MM.1S (cell line): ENCODE data around the gene ZYG11A.

ENCODE experiments used
- DNase-seq: peaks from one replicate; pipeline ENCODE4 v3.0.0-alpha.2; 2015
- H2AFZ ChIP-seq: fragments of 300-600 bp; sonication (generic); 2 replicates; pipeline ENCODE4 v1.6.0; 2016; ENCODE audit warnings: antibody characterized with exemption, low read length
- H3F3A ChIP-seq: fragments of 300-600 bp; sonication (generic); 2 replicates; pipeline ENCODE4 v1.6.1; 2016; ENCODE audit warnings: mild to moderate bottlenecking, antibody characterized with exemption, low read length, moderate library complexity, mixed read lengths; ENCODE audit not compliant: insufficient read depth
- H3K27ac ChIP-seq: fragments of 300-600 bp; sonication (generic); 2 replicates; pipeline ENCODE4 v1.5.1; 2016; ENCODE audit warnings: mild to moderate bottlenecking, low read length
- H3K27me3 ChIP-seq: fragments of 300-600 bp; sonication (generic); replicated peaks from 2 replicates; pipeline ENCODE4 v1.6.0; 2016; ENCODE audit warnings: low read length; ENCODE audit not compliant: insufficient read depth
- H3K36me3 ChIP-seq: fragments of 300-600 bp; sonication (generic); replicated peaks from 2 replicates; pipeline ENCODE4 v1.6.1; 2016; ENCODE audit warnings: mild to moderate bottlenecking, low read length, mixed read lengths; ENCODE audit not compliant: insufficient read depth
- H3K4me1 ChIP-seq: fragments of 300-600 bp; sonication (generic); 2 replicates; pipeline ENCODE4 v1.6.1; 2016; ENCODE audit warnings: low read length, mixed read lengths
- H3K4me2 ChIP-seq: fragments of 300-600 bp; sonication (generic); 2 replicates; pipeline ENCODE4 v1.6.0; 2016; ENCODE audit warnings: low read depth, low read length
- H3K4me3 ChIP-seq: fragments of 300-600 bp; sonication (generic); 2 replicates; pipeline ENCODE4 v1.5.1; 2016; ENCODE audit warnings: low read length, mixed read lengths
- H3K79me2 ChIP-seq: fragments of 300-600 bp; sonication (generic); 2 replicates; pipeline ENCODE4 v1.6.1; 2016; ENCODE audit warnings: mixed run types, low read length, mixed read lengths
- H3K9ac ChIP-seq: fragments of 300-600 bp; sonication (generic); 2 replicates; pipeline ENCODE4 v1.6.1; 2016; ENCODE audit warnings: low read length, mixed read lengths
- H3K9me2 ChIP-seq: fragments of 300-600 bp; sonication (generic); replicated peaks from 2 replicates; pipeline ENCODE4 v1.6.1; 2016; ENCODE audit warnings: mild to moderate bottlenecking, low read length, mixed read lengths; ENCODE audit not compliant: insufficient read depth
- H3K9me3 ChIP-seq: fragments of 300-600 bp; sonication (generic); replicated peaks from 2 replicates; pipeline ENCODE4 v1.6.1; 2016; ENCODE audit warnings: mild to moderate bottlenecking, low read length, mixed read lengths; ENCODE audit not compliant: insufficient read depth
- H4K20me1 ChIP-seq: fragments of 300-600 bp; sonication (generic); 2 replicates; pipeline ENCODE4 v1.6.1; 2016; ENCODE audit warnings: mild to moderate bottlenecking, low read length, moderate library complexity, mixed read lengths; ENCODE audit not compliant: insufficient read depth
- EZH2 ChIP-seq: fragments of 300-600 bp; sonication (generic); optimal IDR thresholded peaks from 2 replicates; pipeline ENCODE3; 2017; ENCODE audit warnings: low read depth, mild to moderate bottlenecking, antibody characterized with exemption, low read length, mixed read lengths
- EZH2phosphoT487 ChIP-seq: fragments of 300-600 bp; sonication (generic); IDR thresholded peaks from 2 replicates; pipeline ENCODE4 v1.6.1; 2018; ENCODE audit warnings: antibody characterized with exemption, low read length
- TF ChIP-seq, protein P1 (sequence below): fragments of 300-600 bp; sonication (generic); IDR thresholded peaks from 2 replicates; pipeline ENCODE4 v1.5.1; 2016; ENCODE audit warnings: antibody characterized with exemption, low read length, mixed read lengths

ZYG11A gene

DNA sequence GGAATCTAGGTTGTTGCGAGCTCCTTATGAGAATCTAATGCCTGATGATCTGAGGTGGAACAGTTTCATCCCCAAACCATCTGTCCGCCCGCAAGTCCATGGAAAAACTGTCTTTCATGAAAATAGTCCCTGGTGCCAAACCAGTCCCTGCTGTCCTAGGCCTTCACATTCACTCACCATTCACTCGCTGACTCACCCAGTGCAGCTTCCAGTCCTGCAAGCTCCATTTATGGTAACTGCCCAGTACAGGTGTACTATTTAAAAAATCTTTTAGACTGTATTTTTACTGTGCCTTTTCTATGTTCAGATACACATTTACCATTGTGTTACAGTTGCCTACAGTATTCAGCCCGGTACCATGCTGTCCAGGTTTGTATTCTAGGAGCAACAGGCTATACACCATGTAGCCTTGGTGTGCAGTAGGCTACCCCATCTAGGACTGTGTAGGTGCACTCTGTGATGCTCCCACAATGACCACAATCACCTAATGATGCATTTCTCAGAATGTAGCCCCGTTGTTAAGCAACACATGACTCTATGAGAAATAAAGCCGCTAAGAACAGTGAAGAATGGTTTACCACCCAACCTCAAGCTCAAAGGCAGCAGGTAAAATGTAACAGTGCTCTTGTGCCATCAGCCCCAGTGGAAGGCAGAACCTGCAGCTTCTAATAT is 76.6 kb downstream of the ZYG11A start:
- Histone ChIP-seq H3K4me1 (no peaks in the 10 kb centered on the region), H4K20me1 (no peaks in the 10 kb centered on the region)

DNA sequence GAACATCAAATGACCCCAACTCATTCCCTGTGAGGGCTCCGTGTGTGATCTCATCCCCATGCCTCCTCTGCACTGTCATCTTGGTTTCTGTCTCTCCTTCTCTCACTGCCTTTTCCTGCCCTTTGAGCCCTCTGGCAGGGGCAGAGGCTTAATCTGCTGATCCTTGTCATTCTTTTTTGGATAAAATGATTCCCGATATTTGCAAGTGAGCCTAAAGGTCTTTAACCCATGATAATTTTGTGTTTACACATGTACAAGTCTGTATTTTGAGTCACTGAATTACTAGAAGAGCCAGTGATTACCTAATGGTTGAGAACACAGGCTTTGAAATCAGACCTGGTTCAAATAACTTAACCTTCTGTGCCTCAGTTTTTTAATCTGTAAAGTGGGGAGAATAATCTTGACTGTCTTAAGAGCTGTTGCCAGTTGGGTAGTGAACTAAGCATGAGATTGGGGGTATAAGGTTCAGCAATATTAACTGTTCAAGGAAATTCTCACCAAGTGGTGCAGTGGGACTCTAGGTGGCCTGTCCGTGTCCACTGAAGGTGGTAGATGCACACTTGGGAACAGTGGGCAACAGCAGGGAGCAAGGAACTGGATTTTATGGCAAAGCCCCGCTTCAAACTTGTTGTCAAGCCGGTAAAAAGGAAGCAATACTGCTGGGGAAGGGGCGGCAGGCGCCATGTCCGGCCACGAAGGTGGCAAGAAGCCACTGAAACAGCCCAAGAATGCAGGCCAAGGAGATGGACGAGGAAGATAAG is 77.3 kb downstream of the ZYG11A start:
- H2AFZ ChIP-seq = no peak overlapping the region
- H4K20me1 ChIP-seq = no peaks in the 10 kb centered on the region
- no peaks in the 10 kb centered on the region for H3K79me2 ChIP-seq
- H3K27ac ChIP-seq = no peak overlapping the region
- TF ChIP-seq EZH2 = no peak
- TF ChIP-seq, protein P1, sequence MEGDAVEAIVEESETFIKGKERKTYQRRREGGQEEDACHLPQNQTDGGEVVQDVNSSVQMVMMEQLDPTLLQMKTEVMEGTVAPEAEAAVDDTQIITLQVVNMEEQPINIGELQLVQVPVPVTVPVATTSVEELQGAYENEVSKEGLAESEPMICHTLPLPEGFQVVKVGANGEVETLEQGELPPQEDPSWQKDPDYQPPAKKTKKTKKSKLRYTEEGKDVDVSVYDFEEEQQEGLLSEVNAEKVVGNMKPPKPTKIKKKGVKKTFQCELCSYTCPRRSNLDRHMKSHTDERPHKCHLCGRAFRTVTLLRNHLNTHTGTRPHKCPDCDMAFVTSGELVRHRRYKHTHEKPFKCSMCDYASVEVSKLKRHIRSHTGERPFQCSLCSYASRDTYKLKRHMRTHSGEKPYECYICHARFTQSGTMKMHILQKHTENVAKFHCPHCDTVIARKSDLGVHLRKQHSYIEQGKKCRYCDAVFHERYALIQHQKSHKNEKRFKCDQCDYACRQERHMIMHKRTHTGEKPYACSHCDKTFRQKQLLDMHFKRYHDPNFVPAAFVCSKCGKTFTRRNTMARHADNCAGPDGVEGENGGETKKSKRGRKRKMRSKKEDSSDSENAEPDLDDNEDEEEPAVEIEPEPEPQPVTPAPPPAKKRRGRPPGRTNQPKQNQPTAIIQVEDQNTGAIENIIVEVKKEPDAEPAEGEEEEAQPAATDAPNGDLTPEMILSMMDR = no peak
- H3K4me1 ChIP-seq = no peaks in the 10 kb centered on the region
- H3K9me3 ChIP-seq = no peaks in the 10 kb centered on the region
- DNase-seq = no peak
- no peaks in the 10 kb centered on the region for H3F3A ChIP-seq
- no peak overlapping the region for H3K4me3 ChIP-seq
- H3K9ac ChIP-seq = no peak overlapping the region
- H3K4me2 ChIP-seq = no peak overlapping the region
- H3K27me3 ChIP-seq = no peaks in the 10 kb centered on the region
- no peaks in the 10 kb centered on the region for H3K36me3 ChIP-seq
- H3K9me2 ChIP-seq = no peaks in the 10 kb centered on the region

More for the DNA sequence above, 76.6 kb downstream of the ZYG11A start:
- H3K9ac ChIP-seq = no peak overlapping the region
- no peak overlapping the region for H3K4me3 ChIP-seq
- no peaks in the 10 kb centered on the region for H3F3A ChIP-seq
- no peak overlapping the region for H2AFZ ChIP-seq
- TF ChIP-seq EZH2phosphoT487 (no peak), EZH2 (no peak)
- TF ChIP-seq, protein P1 = no peak
- H3K4me2 ChIP-seq = no peak overlapping the region
- no peak overlapping the region for H3K27ac ChIP-seq
- no peaks in the 10 kb centered on the region for H3K9me2 ChIP-seq
- DNase-seq = no peak
- no peaks in the 10 kb centered on the region for H3K9me3 ChIP-seq
- H3K27me3 ChIP-seq = no peaks in the 10 kb centered on the region
- H3K79me2 ChIP-seq = no peaks in the 10 kb centered on the region
- no peaks in the 10 kb centered on the region for H3K36me3 ChIP-seq

DNA sequence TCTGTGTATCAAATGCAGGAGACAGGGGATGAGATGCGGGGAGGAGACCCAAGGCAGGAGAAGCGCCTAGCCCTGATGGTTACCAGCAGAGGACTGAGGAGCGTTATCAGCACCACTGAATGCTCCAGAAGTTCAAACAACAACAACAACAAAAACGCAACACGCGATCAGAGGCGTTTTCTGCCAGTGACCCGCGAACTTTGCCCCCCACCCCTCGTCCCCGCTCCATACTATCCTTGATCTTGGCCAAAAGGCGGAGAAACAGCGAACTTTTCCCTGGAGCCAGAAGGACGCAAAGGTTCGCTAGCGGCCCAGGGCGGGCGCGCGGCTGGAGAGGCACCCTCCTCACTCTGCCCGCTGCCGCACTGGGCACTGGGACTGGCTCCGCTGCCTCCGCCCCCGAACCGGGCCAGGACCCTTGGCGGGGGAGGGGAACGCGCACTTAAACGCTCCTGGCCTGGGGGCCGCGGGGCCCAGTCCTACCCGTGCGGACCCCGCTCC is 78.3 kb downstream of the ZYG11A start:
- no peaks in the 10 kb centered on the region for H3K36me3 ChIP-seq
- TF ChIP-seq EZH2 = no peak
- TF ChIP-seq, protein P1 = no peak
- no peak for TF ChIP-seq EZH2phosphoT487
- peak overlapping the region; percentile 64; the same call in 1 of the 2 replicates for H3K4me2 ChIP-seq
- peak overlapping the region; percentile 78 for H2AFZ ChIP-seq
- no peaks in the 10 kb centered on the region for H3F3A ChIP-seq
- H3K9me3 ChIP-seq = no peaks in the 10 kb centered on the region
- DNase-seq = no peak
- H3K4me1 ChIP-seq = no peaks in the 10 kb centered on the region
- no peaks in the 10 kb centered on the region for H3K9me2 ChIP-seq
- H3K79me2 ChIP-seq = no peaks in the 10 kb centered on the region
- H4K20me1 ChIP-seq = no peaks in the 10 kb centered on the region
- peak overlapping the region; percentile 57 for H3K4me3 ChIP-seq
- no peak overlapping the region for H3K9ac ChIP-seq
- no peak overlapping the region for H3K27ac ChIP-seq
- no peaks in the 10 kb centered on the region for H3K27me3 ChIP-seq
